CD8-positive, alpha-beta memory T cell (primary cell): ENCODE measurements around the gene NANOS3. TPM values are rescaled to one million over a fixed set of nuclear protein-coding genes. Genes with fewer than 3 reads are reported as not detected.
A peak's percentile ranks its signal among the peaks of the same experiment; 100 is the strongest.

Experiments
- CTCF ChIA-PET: fragments of 350-600 bp; sonication (Branson Sonifier 250); formaldehyde crosslinking; loops from one replicate; lab custom pipeline; 2021; ENCODE audit warnings: antibody characterized with exemption; lab: Charles Lee
- POLR2A ChIA-PET: fragments of 350-600 bp; sonication (Branson Sonifier 250); formaldehyde crosslinking; loops from one replicate; lab custom pipeline; 2021; ENCODE audit warnings: antibody characterized with exemption; lab: Charles Lee
- DNase-seq, 5 donors: peaks; one replicate each; pipeline versions ENCODE4 v3.0.0 to v3.0.0-alpha.2; 2020 to 2022; ENCODE audit warnings: mixed read lengths in 1 of 5
- H3K27ac ChIP-seq: one replicate; pipeline ENCODE4 v1.7.0; 2013; ENCODE audit warnings: low read depth, mild to moderate bottlenecking, low read length, moderate library complexity
- H3K27me3 ChIP-seq: 2 replicates; pipeline ENCODE4 v1.7.0; 2013; ENCODE audit warnings: low read length, mild to moderate bottlenecking; ENCODE audit not compliant: insufficient read depth, poor library complexity, severe bottlenecking
- H3K36me3 ChIP-seq: 2 replicates; pipeline ENCODE4 v1.7.0; 2013; ENCODE audit warnings: mild to moderate bottlenecking, low read length, moderate library complexity; ENCODE audit not compliant: insufficient read depth
- H3K4me1 ChIP-seq: 2 replicates; pipeline ENCODE4 v1.7.0; 2013; ENCODE audit warnings: mild to moderate bottlenecking, low read length, moderate library complexity; ENCODE audit not compliant: insufficient read depth
- H3K4me3 ChIP-seq: 2 replicates; pipeline ENCODE4 v1.7.0; 2013; ENCODE audit warnings: mild to moderate bottlenecking, low read length
- H3K9me3 ChIP-seq: 2 replicates; pipeline ENCODE4 v1.7.0; 2013; ENCODE audit warnings: mild to moderate bottlenecking, low read length
- H3K27ac Mint-ChIP-seq, 8 donors: one replicate each; pipeline ENCODE4 v1.8.0; 2020 to 2021; ENCODE audit warnings: mixed read lengths in 8 of 8, mild to moderate bottlenecking in 6 of 8, inconsistent platforms in 3 of 8, moderate library complexity in 3 of 8
- H3K27me3 Mint-ChIP-seq, 2 donors: one replicate each; pipeline ENCODE4 v1.8.0; 2020 to 2021; ENCODE audit warnings: mixed read lengths in 2 of 2, mild to moderate bottlenecking in 1 of 2, moderate library complexity in 1 of 2
- H3K36me3 Mint-ChIP-seq, 3 donors: one replicate each; pipeline ENCODE4 v1.8.0; 2020 to 2021; ENCODE audit warnings: mixed read lengths in 3 of 3, inconsistent platforms in 1 of 3, mild to moderate bottlenecking in 1 of 3
- H3K4me1 Mint-ChIP-seq, 3 donors: one replicate each; pipeline ENCODE4 v1.8.0; 2020 to 2021; ENCODE audit warnings: mixed read lengths in 3 of 3, inconsistent platforms in 1 of 3, mild to moderate bottlenecking in 1 of 3
- H3K4me3 Mint-ChIP-seq, 7 donors: one replicate each; pipeline ENCODE4 v1.8.0; 2020 to 2021; ENCODE audit warnings: mixed read lengths in 7 of 7, mild to moderate bottlenecking in 6 of 7, moderate library complexity in 4 of 7, inconsistent platforms in 2 of 7
- H3K9me3 Mint-ChIP-seq, 5 donors: one replicate each; pipeline ENCODE4 v1.8.0; 2020 to 2022; ENCODE audit warnings: mixed read lengths in 5 of 5, mild to moderate bottlenecking in 3 of 5, moderate library complexity in 2 of 5, inconsistent platforms in 1 of 5
- polyA plus RNA-seq: library from polyadenylated mRNA; unstranded; fragments of 300-500 nt; fragmentation: Illumina TruSeq; gene quantifications from one replicate; pipeline ENCODE4 v1.2.3, GENCODE V29; 2021
- total RNA-seq, 2 experiments: library from RNA; stranded (reverse); gene quantifications; one replicate each; pipeline ENCODE4 v1.2.3, GENCODE V29; 2021

The NANOS3 gene
- total and polyA plus RNA-seq, 3 experiments from 2014 or later = 0.90 to 1.5 TPM; not detected in 1

DNA sequence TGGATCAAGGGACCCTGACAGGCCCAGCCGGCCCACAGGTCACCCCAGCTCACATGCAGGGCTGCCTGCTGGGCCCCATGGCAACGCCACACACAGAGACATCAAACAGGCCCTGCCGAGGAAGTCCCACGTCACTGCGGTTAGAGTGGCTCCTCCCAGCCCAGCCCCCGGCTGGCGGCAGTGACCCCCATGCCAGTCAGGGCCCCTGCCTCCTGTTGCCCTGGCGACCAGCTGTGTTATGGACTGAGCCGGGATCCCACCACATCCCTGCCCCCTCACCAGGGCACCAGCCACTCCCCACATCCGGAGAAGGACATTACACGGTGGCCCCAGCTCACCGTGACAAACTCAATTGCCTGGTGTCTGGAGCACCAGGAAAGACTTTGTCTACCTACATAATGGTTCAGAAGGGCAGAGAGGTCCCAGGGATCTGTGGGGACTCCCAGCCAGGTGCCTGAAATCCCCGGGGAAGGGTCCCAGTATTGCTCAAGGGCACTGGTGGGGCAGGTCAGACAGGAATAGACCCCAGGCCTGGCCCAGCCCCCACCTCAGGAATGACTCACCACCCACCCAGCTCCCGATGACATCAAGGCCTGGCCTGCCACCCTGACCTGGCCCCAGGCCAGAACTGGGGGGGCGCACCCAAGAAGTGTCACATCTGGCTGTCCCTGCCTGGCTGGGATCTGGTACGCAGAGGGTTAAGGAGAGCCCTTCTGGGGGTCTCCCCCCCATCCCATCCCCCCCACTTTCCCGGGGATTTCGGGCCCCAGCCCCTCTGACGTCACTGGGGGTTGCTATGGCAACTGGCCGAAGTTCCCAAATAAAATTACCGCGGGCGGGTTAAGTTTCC is 30.2 kb upstream of the NANOS3 start:
- Histone ChIP-seq H3K36me3 (no peaks in the 10 kb centered on the region), H3K9me3 (no peaks in the 10 kb centered on the region), H3K27ac (peak overlapping the region; percentile 100), H3K4me1 (peaks cover 62% of the 10 kb centered on the region), H3K27me3 (no peaks in the 10 kb centered on the region), H3K4me3 (peak overlapping the region; percentile 70)
- Mint-ChIP-seq H3K4me3 (peak overlapping the region; percentile 83 to 92 (median 89)), H3K36me3 (peaks cover 0 to 10% (median 0%) of the 10 kb centered on the region in 3 donors), H3K9me3 (peaks cover 0 to 5% (median 0%) of the 10 kb centered on the region in 5 donors), H3K27me3 (peaks cover 0 to 18% of the 10 kb centered on the region in 2 donors), H3K27ac (peak overlapping the region; percentile 99 to 100 (median 100)), H3K4me1 (peaks cover 43 to 81% (median 45%) of the 10 kb centered on the region in 3 donors)
- DNase-seq = peak; percentile 94 to 100 (median 99)
- ChIA-PET POLR2A (interaction anchor here (0.5 to 4.4 kb wide), 15 partner anchors 9 to 243 kb away, joined by 3 to 44 read pairs (median 4); partner anchors contain the start of genes C19orf53 and IL27RA), CTCF (interaction anchor here (1.1 to 8.2 kb wide), 5 partner anchors 10 to 82 kb away, joined by 3 to 73 read pairs (median 9); partner anchors contain the start of genes MRI1 and ZSWIM4)

DNA sequence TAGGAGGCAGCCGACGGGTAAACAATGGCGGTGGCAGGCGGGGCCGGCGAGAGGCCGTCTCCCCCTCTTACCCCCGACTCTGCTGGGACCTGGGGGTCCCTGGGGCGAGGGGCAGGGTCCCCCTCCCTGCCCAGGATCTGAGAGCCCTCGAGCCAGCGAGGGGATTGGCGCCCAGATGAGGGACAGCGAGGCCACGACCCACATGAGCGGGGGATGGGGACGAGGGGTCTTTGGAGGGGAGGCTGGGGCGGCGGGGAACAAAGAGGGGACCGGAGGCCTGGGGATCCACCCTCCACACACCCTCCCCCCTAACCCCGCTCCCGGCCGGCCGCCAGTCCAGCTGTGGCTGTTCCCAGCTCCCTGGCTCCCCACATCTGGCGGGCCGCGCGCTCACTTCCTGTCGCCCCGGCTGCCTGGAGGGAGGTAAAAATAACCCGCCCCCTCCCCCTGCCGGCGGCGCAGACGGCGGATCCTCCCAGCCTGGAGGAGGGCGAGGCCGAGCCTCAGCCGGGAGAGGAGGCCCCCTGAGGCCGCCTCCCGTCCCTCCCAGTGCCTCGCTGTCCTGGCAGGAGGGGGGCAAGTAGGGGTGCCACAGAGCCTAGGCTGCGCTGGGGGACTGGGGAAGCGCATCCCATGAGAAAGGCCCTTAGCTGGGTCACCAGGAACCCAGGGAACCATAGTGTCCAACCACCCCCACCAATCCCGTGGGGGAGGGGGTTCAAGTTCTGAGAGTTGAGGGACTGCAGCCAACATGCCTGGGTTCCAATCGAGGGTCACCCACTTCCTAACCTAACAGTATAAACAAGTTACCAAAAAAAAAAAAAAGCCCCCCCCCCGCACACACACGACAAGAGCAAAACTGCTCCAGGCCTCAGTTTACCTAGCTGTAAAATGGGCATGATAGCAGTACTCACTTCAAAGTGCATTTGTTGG is 29.3 kb upstream of the NANOS3 start:
- Mint-ChIP-seq H3K4me3 (peak overlapping the region; percentile 83 to 92 (median 89)), H3K36me3 (peaks cover 0 to 5% (median 0%) of the 10 kb centered on the region in 3 donors), H3K27ac (peak overlapping the region; percentile 99 to 100 (median 100)), H3K27me3 (peaks cover 0 to 15% of the 10 kb centered on the region in 2 donors), H3K4me1 (peaks cover 40 to 77% (median 45%) of the 10 kb centered on the region in 3 donors), H3K9me3 (peaks cover 0 to 5% (median 0%) of the 10 kb centered on the region in 5 donors)
- POLR2A ChIA-PET = interaction anchor here (0.6 to 4.4 kb wide), 7 partner anchors 8 to 59 kb away, joined by 3 to 44 read pairs (median 6); no protein-coding TSS in a partner anchor
- Histone ChIP-seq H3K27me3 (no peaks in the 10 kb centered on the region), H3K27ac (peak overlapping the region; percentile 100), H3K4me1 (peaks cover 60% of the 10 kb centered on the region), H3K9me3 (no peaks in the 10 kb centered on the region), H3K36me3 (no peaks in the 10 kb centered on the region), H3K4me3 (peak overlapping the region; percentile 70)
- CTCF ChIA-PET = interaction anchor here (0.9 to 8.2 kb wide), 6 partner anchors 11 to 100 kb away, joined by 3 to 73 read pairs (median 6); partner anchors contain the start of gene MRI1
- DNase-seq = peak; percentile 82 to 92 (median 83)

DNA sequence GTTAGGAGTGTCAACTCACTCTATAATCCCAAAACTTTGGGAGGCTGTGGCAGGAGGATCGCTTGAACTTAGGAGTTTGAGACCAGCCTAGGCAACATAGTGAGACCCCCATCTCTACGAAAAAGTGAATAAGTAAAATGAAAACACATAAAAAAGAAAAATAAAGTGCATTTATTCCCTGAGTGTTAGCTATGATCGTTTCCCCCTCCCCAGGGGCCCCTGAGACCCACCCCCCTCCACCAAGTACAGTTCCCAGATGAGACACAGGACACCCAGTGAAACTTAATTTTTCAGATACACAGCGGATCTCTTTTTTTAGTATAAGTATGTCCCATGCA is 28.6 kb upstream of the NANOS3 start:
- Mint-ChIP-seq H3K4me3 (peak overlapping the region in 5 of 7 donors; percentile 33 to 83 (median 37)), H3K27ac (peak overlapping the region; percentile 81 to 100 (median 98)), H3K9me3 (peaks cover 0 to 5% (median 0%) of the 10 kb centered on the region in 5 donors), H3K27me3 (peaks cover 0 to 13% of the 10 kb centered on the region in 2 donors), H3K36me3 (peaks cover 0 to 4% (median 0%) of the 10 kb centered on the region in 3 donors), H3K4me1 (peaks cover 37 to 73% (median 45%) of the 10 kb centered on the region in 3 donors)
- POLR2A ChIA-PET = interaction anchor here (0.6 to 4.4 kb wide), 4 partner anchors 9 to 60 kb away, joined by 4 to 44 read pairs (median 34); no protein-coding TSS in a partner anchor
- Histone ChIP-seq H3K9me3 (no peaks in the 10 kb centered on the region), H3K4me1 (peaks cover 56% of the 10 kb centered on the region), H3K27ac (peak overlapping the region; percentile 100), H3K4me3 (no peak overlapping the region), H3K36me3 (no peaks in the 10 kb centered on the region), H3K27me3 (no peaks in the 10 kb centered on the region)
- no peak for DNase-seq
- CTCF ChIA-PET = interaction anchor here (0.9 to 8.2 kb wide), 6 partner anchors 14 to 101 kb away, joined by 3 to 73 read pairs (median 3); partner anchors contain the start of gene MRI1

DNA sequence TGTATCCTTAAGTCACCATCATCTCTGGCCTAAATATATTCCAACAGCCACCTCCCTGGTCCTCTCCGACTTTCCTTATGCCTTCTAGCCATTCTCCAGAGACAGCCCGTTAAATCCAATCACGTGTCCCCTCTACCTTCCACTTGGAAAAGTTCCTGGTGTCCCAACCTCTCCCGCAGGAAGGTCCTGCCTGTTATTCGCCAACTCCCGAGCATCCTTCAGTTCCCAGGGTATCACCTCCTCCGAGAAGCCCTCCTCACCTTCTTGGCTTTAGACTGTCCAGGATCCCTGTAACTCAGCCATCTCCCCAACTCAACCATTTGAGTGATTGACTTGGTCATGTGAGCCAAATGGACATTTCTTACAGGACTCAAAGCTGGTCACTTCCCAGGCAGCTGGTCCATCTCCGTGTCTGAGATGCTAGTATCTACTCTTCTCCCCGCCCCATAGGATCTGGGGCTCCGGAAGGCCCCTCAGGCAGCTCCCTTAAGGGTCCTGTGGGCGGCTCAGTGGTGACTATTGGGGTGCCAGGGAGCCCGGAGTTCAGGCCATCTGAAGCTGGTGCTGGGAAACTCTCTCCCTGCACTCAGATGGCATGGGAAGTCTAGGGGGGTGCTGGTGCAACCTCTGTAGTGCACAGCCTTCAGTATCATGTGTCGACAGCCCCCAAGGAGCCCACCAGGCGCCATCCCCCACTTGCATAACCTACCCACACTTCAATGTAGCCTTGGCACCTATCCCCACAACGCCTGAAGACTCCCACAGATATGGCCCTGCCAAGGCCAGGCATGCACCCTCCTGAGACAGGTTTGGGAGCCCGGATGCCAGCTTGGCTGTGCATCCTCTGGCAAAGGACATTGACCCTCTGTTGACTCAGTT is 27.9 kb upstream of the NANOS3 start:
- CTCF ChIA-PET = interaction anchor here (0.9 to 8.2 kb wide), 5 partner anchors 13 to 101 kb away, joined by 3 to 73 read pairs (median 3); partner anchors contain the start of gene C19orf53
- Histone ChIP-seq H3K36me3 (no peaks in the 10 kb centered on the region), H3K27me3 (no peaks in the 10 kb centered on the region), H3K9me3 (no peaks in the 10 kb centered on the region), H3K4me1 (peaks cover 48% of the 10 kb centered on the region), H3K27ac (no peak overlapping the region), H3K4me3 (no peak overlapping the region)
- peak overlapping the region; percentile 4 to 100 (median 96) for H3K27ac Mint-ChIP-seq
- peaks cover 0 to 13% of the 10 kb centered on the region in 2 donors for H3K27me3 Mint-ChIP-seq
- H3K4me1 Mint-ChIP-seq = peaks cover 35 to 65% (median 45%) of the 10 kb centered on the region in 3 donors
- POLR2A ChIA-PET = interaction anchor here (0.5 to 4.4 kb wide), 4 partner anchors 12 to 97 kb away, joined by 3 to 39 read pairs (median 4); no protein-coding TSS in a partner anchor
- H3K9me3 Mint-ChIP-seq = peaks cover 0 to 5% (median 0%) of the 10 kb centered on the region in 5 donors
- H3K4me3 Mint-ChIP-seq = peak overlapping the region in 6 of 7 donors; percentile 42 to 83 (median 66)
- peaks cover 0 to 4% (median 0%) of the 10 kb centered on the region in 3 donors for H3K36me3 Mint-ChIP-seq
- peak in 1 of 5 donors; percentile 60 for DNase-seq

DNA sequence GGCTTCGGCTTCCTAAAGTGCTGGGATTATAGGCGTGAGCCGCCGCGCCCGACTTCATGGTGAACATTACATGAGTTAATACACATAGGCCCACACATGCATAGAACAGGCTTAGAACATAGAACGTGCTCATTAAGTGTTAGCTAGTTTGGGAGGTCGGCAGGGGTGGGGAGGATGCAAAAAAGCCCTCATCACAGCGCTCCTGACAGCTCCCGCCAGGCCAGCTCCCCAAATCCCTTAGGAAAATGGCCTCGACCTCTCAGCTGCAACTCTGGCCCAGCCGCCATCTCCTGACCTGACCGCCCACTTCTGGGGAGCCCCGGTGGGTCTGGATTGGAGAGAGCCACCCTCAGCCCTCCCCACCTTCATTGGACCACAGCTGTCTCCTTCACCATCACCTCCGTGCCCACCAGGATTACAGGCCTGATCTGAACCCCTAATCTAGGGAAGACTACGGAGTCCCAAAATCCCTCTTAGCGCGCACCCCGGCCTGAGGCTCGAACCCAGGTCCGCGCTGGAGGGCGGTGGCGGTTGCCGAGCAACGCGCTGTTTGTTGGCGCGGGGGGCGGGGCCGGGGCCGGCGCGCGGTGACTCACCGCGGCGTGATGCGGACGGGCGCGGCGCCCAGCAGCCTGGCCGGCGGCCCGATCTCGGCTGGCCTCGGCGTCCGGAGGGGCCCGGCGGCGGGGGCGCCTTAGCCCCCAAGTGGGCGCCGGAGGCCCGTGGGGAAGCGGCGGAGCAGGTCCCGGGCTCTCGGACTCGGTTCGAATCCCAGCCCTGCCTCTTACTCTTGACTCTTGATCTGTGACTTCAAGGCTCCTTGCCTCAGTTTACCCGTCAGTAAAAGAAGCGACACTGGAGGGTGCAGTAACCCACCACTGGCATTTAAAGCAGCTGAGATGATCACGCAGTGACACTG is 26.7 kb upstream of the NANOS3 start:
- peak in 4 of 5 donors; percentile 57 to 82 (median 60) for DNase-seq
- Histone ChIP-seq H3K4me3 (peak overlapping the region; percentile 20), H3K27ac (peak overlapping the region; percentile 94), H3K4me1 (peaks cover 36% of the 10 kb centered on the region), H3K9me3 (no peaks in the 10 kb centered on the region), H3K36me3 (no peaks in the 10 kb centered on the region), H3K27me3 (no peaks in the 10 kb centered on the region)
- Mint-ChIP-seq H3K4me1 (peaks cover 29 to 53% (median 35%) of the 10 kb centered on the region in 3 donors), H3K27ac (peak overlapping the region; percentile 89 to 100 (median 99)), H3K9me3 (peaks cover 0 to 5% (median 0%) of the 10 kb centered on the region in 5 donors), H3K36me3 (peaks cover 0 to 4% (median 0%) of the 10 kb centered on the region in 3 donors), H3K4me3 (peak overlapping the region; percentile 75 to 91 (median 85)), H3K27me3 (peaks cover 0 to 13% of the 10 kb centered on the region in 2 donors)
- CTCF ChIA-PET = interaction anchor here (0.6 to 8.2 kb wide), 6 partner anchors 9 to 76 kb away, joined by 3 to 73 read pairs (median 4); partner anchors contain the start of gene C19orf53
- POLR2A ChIA-PET = interaction anchor here (0.5 to 4.4 kb wide), 6 partner anchors 10 to 228 kb away, joined by 3 to 39 read pairs (median 6); no protein-coding TSS in a partner anchor
